ENCODE results near the gene MTHFD1L. TPM values are rescaled to one million over a fixed set of nuclear protein-coding genes. Genes with fewer than 3 reads are reported as not detected.

The MTHFD1L gene
- total and polyA plus RNA-seq, 2 of the 8 experiments (the other 6 are each of a cell fraction or from before 2014, with no cell fraction given) = 29.2 to 105 TPM

DNA sequence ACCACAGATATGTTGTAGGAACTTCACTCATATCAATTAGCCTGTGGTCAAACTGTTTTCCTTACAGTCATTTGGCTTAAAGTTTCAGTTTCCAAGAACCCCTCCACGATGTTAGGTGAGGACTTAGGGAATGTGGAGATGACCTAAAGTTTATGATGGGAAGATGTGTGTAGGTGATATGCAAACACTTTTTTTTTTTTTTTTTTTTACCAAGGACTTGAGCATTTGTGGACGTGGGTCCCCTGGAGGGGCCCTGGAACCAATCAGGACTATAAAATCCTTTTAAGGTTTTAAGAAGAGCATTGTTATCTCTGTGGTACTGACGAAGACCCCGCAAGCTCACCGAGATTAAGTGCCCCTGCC lies 478 bp upstream of the MTHFD1L start (continued):
- TF ChIP-seq, protein P1, sequence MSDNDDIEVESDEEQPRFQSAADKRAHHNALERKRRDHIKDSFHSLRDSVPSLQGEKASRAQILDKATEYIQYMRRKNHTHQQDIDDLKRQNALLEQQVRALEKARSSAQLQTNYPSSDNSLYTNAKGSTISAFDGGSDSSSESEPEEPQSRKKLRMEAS (IDR thresholded peaks at IDR 0.05) = no peak
- TF ChIP-seq CBX5 (IDR thresholded peaks at IDR 0.05; ENCODE audit: low read depth, low read length) = no peak

All from H1 (cell line).